HG03039 (cell line): ENCODE results near the gene TRPV6.

Experiments used
- ATAC-seq: cut with Tn5 transposase; IDR thresholded peaks from one replicate; pipeline ENCODE4 v1.9.1; 2021; ENCODE audit warnings: mild to moderate bottlenecking, moderate library complexity; ENCODE audit not compliant: unreplicated experiment

TRPV6 gene

GRCh38 chr7:142908921-142909890 is 23.7 kb upstream of the TRPV6 start:
- no peak for ATAC-seq

GRCh38 chr7:142908290-142908689 is 22.7 kb upstream of the TRPV6 start:
- ATAC-seq: no peak

- no peak for ATAC-seq
Observed at GRCh38 chr7:142906643-142907042, 21.1 kb upstream of the TRPV6 start.

- no peak for ATAC-seq
Observed at GRCh38 chr7:142905759-142906158, 20.2 kb upstream of the TRPV6 start.

- ATAC-seq: no peak
Observed at GRCh38 chr7:142904128-142904527, 18.6 kb upstream of the TRPV6 start.

- no peak for ATAC-seq
Observed at GRCh38 chr7:142901426-142902259, 16.1 kb upstream of the TRPV6 start.

GRCh38 chr7:142899661-142900060 is 14.1 kb upstream of the TRPV6 start:
- ATAC-seq: no peak

GRCh38 chr7:142898377-142899170 is 13.0 kb upstream of the TRPV6 start:
- no peak for ATAC-seq

GRCh38 chr7:142897691-142898090 is 12.1 kb upstream of the TRPV6 start:
- no peak for ATAC-seq

- ATAC-seq: no peak
Observed at GRCh38 chr7:142896741-142897379, 11.3 kb upstream of the TRPV6 start.

GRCh38 chr7:142896151-142896550 is 10.6 kb upstream of the TRPV6 start:
- no peak for ATAC-seq

- ATAC-seq: no peak
Observed at GRCh38 chr7:142894985-142895593, 9.5 kb upstream of the TRPV6 start.

- no peak for ATAC-seq
Observed at GRCh38 chr7:142894112-142894984, 8.8 kb upstream of the TRPV6 start.

- no peak for ATAC-seq
Observed at GRCh38 chr7:142892951-142893350, 7.4 kb upstream of the TRPV6 start.

GRCh38 chr7:142891490-142892082 is 6.0 kb upstream of the TRPV6 start:
- no peak for ATAC-seq

GRCh38 chr7:142890874-142891485 is 5.4 kb upstream of the TRPV6 start:
- no peak for ATAC-seq

GRCh38 chr7:142889816-142890215 is 4.3 kb upstream of the TRPV6 start:
- no peak for ATAC-seq

GRCh38 chr7:142887282-142888015 is 1.9 kb upstream of the TRPV6 start:
- no peak for ATAC-seq
